Measurements from ENCODE around the gene NPY4R2. TPM values are rescaled to one million over a fixed set of nuclear protein-coding genes. Genes with fewer than 3 reads are reported as not detected.
"Not testable (repeated sequence)": the region's sequence is repeated elsewhere in the genome, so short reads cannot be mapped to it uniquely, and the experiment has no call there.

NPY4R2 gene, protein sequence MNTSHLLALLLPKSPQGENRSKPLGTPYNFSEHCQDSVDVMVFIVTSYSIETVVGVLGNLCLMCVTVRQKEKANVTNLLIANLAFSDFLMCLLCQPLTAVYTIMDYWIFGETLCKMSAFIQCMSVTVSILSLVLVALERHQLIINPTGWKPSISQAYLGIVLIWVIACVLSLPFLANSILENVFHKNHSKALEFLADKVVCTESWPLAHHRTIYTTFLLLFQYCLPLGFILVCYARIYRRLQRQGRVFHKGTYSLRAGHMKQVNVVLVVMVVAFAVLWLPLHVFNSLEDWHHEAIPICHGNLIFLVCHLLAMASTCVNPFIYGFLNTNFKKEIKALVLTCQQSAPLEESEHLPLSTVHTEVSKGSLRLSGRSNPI
- not detected for total RNA-seq
- not detected for polyA plus RNA-seq

DNA sequence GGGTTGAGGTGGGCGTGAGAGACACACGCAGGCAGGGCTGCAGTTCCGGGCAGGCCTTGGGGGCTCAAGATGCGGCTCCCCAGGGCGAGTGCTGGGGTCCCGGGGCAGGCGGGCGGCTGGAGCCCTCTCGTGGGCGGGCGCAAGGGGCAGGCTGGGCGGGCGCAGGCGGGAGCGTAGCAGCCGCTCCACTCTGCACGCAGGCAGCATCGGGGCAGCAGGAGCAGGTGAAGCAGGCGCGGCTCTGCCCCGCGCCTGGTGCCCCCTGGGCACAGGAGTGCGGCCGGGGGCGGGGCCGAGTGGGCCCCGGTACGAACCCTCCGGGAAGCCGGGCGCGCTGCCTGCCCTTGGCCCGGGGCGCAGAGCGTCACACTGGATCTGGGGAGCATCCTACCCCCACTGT lies at the start of gene NPY4R2:
TSS of gene NPY4R2 (plus strand) at position 188 of the 400 bp plus-strand sequence. CDS start 3,326 bp downstream, outside the sequence.
- WGBS: no CpG with 5 or more reads among the region's 35 CpGs
- H3K27ac ChIP-seq (ENCODE audit: low read depth in 1 of 2, low read length in 2 of 2); H3K9me3 ChIP-seq (ENCODE audit: control insufficient read depth in 4 of 4, low read length in 3 of 4); H3K4me3 ChIP-seq (ENCODE audit: low read depth in 1 of 3, low read length in 3 of 3); H3K36me3 ChIP-seq (ENCODE audit: control insufficient read depth in 4 of 4, insufficient read depth in 3 of 4, low read depth in 1 of 4, low read length in 3 of 4); H3K9ac ChIP-seq (ENCODE audit: low read depth in 1 of 2, low read length in 2 of 2); H3K4me1 ChIP-seq (ENCODE audit: control insufficient read depth in 4 of 4, insufficient read depth in 4 of 4, low read length in 3 of 4); H3K27me3 ChIP-seq (ENCODE audit: control insufficient read depth in 4 of 4, insufficient read depth in 4 of 4, low read length in 3 of 4); DNase-seq (ENCODE audit: low spot score): not testable (repeated sequence)

DNA sequence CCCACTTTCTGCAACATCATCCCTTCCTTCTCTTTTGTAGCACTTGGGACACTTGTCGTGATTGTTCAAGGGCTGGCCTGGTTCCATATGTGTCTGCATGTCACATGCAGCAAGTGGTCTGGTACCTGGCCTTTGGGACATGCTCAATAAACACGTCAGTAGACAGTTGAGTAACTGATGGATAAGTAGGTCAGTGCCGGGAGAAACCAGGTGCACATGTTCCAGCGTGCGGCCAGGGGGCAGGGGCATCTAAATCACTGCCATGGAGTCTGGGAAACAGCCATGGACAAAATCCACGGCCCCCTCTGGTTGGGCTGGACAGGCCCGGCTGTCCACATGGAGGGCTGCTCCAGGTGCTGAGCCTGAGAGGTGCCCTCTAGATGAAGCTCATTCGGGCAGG lies 47.6 kb upstream of the NPY4R2 start:
- not testable (repeated sequence) for H3K27me3 ChIP-seq (ENCODE audit: control insufficient read depth in 4 of 4, insufficient read depth in 4 of 4, low read length in 3 of 4); H3K27ac ChIP-seq (ENCODE audit: low read depth in 1 of 2, low read length in 2 of 2); H3K4me1 ChIP-seq (ENCODE audit: control insufficient read depth in 4 of 4, insufficient read depth in 4 of 4, low read length in 3 of 4); H3K9me3 ChIP-seq (ENCODE audit: control insufficient read depth in 4 of 4, low read length in 3 of 4); H3K36me3 ChIP-seq (ENCODE audit: control insufficient read depth in 4 of 4, insufficient read depth in 3 of 4, low read depth in 1 of 4, low read length in 3 of 4); H3K4me3 ChIP-seq (ENCODE audit: low read depth in 1 of 3, low read length in 3 of 3); DNase-seq (ENCODE audit: low spot score); H3K9ac ChIP-seq (ENCODE audit: low read depth in 1 of 2, low read length in 2 of 2)
- no CpG with 5 or more reads among the region's 8 CpGs for WGBS

DNA sequence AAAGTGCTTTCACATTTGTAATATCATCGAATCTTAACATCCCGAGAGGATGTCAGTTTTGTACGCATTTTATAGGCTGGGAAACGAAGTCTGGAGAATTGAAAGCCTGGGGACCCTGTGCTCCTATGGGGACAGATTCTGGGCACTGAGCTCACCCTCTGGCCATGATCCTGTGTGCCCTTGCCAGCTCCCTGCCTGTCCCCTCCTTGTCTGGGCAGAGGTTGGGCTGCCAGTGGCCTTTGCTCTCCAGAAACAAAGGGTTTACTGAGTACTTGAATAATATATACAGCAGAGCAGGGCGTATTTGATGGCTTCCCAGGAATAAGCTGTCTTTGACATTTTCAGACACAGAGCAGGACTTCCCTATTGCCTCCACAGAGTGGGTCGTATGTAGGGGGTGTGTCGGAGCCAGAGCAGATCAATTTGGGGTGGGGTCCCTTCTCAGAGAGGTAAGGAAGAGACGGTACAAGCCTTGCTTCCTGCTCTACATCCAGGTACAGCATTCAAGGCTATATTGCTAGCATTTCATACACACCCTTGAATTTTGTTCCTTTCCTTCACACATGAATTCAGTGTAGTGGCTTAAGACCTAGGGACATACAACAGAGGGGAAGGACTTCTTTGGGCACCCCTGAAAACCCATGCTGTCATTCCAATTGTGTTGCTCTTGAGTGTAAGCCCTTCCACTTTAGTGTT lies 46.8 kb upstream of the NPY4R2 start:
- not testable (repeated sequence) for H3K4me3 ChIP-seq (ENCODE audit: low read depth in 1 of 3, low read length in 3 of 3); H3K4me1 ChIP-seq (ENCODE audit: control insufficient read depth in 4 of 4, insufficient read depth in 4 of 4, low read length in 3 of 4); H3K9ac ChIP-seq (ENCODE audit: low read depth in 1 of 2, low read length in 2 of 2); H3K27ac ChIP-seq (ENCODE audit: low read depth in 1 of 2, low read length in 2 of 2); H3K36me3 ChIP-seq (ENCODE audit: control insufficient read depth in 4 of 4, insufficient read depth in 3 of 4, low read depth in 1 of 4, low read length in 3 of 4); H3K27me3 ChIP-seq (ENCODE audit: control insufficient read depth in 4 of 4, insufficient read depth in 4 of 4, low read length in 3 of 4); H3K9me3 ChIP-seq (ENCODE audit: control insufficient read depth in 4 of 4, low read length in 3 of 4); DNase-seq (ENCODE audit: low spot score)
- 88% methylated on average over 2 of the region's 8 CpGs for WGBS

DNA sequence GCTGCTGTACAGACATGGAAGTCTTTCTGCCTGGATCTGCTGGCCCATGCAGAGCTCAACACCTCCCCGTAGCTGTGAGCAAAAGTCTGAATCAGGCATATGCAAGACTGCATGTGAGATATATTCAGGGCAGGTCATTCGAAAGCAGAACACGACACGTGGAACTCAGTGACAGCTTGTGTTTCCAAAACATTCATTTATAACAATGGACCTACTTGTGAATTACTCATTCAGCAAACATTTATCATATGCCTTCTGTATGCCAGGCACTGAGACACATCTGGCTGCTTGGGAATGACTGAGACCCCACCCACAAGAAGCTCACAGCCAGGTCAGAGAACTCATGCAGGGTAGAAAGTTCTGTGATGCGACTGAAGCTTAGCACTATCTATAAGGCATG lies 46.2 kb upstream of the NPY4R2 start:
- H3K36me3 ChIP-seq (ENCODE audit: control insufficient read depth in 4 of 4, insufficient read depth in 3 of 4, low read depth in 1 of 4, low read length in 3 of 4); H3K27ac ChIP-seq (ENCODE audit: low read depth in 1 of 2, low read length in 2 of 2); H3K27me3 ChIP-seq (ENCODE audit: control insufficient read depth in 4 of 4, insufficient read depth in 4 of 4, low read length in 3 of 4); H3K9me3 ChIP-seq (ENCODE audit: control insufficient read depth in 4 of 4, low read length in 3 of 4); H3K9ac ChIP-seq (ENCODE audit: low read depth in 1 of 2, low read length in 2 of 2); H3K4me3 ChIP-seq (ENCODE audit: low read depth in 1 of 3, low read length in 3 of 3); H3K4me1 ChIP-seq (ENCODE audit: control insufficient read depth in 4 of 4, insufficient read depth in 4 of 4, low read length in 3 of 4); DNase-seq (ENCODE audit: low spot score): not testable (repeated sequence)
- WGBS: no CpG with 5 or more reads among the region's 5 CpGs

DNA sequence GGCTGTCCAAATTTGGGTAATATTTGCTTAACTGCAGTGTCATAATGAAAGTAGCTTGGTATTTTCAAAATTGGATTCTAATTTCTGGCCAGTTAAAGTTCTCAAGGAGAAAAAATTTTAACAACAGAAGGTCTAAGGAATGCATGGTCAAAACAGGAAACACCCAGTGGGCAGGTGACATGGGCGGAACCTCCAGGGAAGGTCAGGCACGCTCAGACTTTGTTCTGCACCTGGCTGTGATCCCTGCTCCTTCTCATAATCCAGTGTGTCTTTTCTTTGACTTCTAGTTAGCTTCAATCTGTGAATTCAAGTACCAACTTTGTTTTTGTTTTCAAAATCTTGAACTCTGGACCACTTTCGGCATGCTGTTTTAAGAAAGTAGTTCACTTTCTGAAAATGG lies 34.2 kb upstream of the NPY4R2 start:
- no CpG with 5 or more reads among the region's 3 CpGs for WGBS
- not testable (repeated sequence) for H3K27ac ChIP-seq (ENCODE audit: low read depth in 1 of 2, low read length in 2 of 2); H3K9me3 ChIP-seq (ENCODE audit: control insufficient read depth in 4 of 4, low read length in 3 of 4); H3K4me3 ChIP-seq (ENCODE audit: low read depth in 1 of 3, low read length in 3 of 3); DNase-seq (ENCODE audit: low spot score); H3K27me3 ChIP-seq (ENCODE audit: control insufficient read depth in 4 of 4, insufficient read depth in 4 of 4, low read length in 3 of 4); H3K36me3 ChIP-seq (ENCODE audit: control insufficient read depth in 4 of 4, insufficient read depth in 3 of 4, low read depth in 1 of 4, low read length in 3 of 4); H3K4me1 ChIP-seq (ENCODE audit: control insufficient read depth in 4 of 4, insufficient read depth in 4 of 4, low read length in 3 of 4); H3K9ac ChIP-seq (ENCODE audit: low read depth in 1 of 2, low read length in 2 of 2)

DNA sequence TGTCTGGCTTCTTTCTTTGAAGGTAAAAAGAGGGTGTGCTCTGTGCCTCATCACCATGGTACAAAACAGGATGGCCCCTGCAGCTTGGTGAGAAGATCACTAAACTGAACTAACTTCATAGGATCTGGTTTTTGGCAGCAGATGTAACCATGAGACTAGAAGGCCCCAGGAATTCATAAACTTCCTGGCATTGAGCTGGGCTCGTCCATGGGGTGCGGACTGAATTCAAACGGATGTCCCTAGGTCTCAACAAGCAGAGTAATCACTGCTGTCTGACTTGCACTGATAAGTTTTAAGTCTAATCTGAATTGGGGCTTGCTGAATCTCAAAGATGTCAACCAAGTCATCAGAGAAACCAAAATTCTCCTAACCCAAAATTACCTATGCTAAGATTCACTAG lies 33.5 kb upstream of the NPY4R2 start:
- not testable (repeated sequence) for H3K27me3 ChIP-seq (ENCODE audit: control insufficient read depth in 4 of 4, insufficient read depth in 4 of 4, low read length in 3 of 4); H3K9ac ChIP-seq (ENCODE audit: low read depth in 1 of 2, low read length in 2 of 2); H3K4me1 ChIP-seq (ENCODE audit: control insufficient read depth in 4 of 4, insufficient read depth in 4 of 4, low read length in 3 of 4); DNase-seq (ENCODE audit: low spot score); H3K4me3 ChIP-seq (ENCODE audit: low read depth in 1 of 3, low read length in 3 of 3); H3K9me3 ChIP-seq (ENCODE audit: control insufficient read depth in 4 of 4, low read length in 3 of 4); H3K27ac ChIP-seq (ENCODE audit: low read depth in 1 of 2, low read length in 2 of 2); H3K36me3 ChIP-seq (ENCODE audit: control insufficient read depth in 4 of 4, insufficient read depth in 3 of 4, low read depth in 1 of 4, low read length in 3 of 4)
- WGBS: no CpG with 5 or more reads among the region's 3 CpGs

DNA sequence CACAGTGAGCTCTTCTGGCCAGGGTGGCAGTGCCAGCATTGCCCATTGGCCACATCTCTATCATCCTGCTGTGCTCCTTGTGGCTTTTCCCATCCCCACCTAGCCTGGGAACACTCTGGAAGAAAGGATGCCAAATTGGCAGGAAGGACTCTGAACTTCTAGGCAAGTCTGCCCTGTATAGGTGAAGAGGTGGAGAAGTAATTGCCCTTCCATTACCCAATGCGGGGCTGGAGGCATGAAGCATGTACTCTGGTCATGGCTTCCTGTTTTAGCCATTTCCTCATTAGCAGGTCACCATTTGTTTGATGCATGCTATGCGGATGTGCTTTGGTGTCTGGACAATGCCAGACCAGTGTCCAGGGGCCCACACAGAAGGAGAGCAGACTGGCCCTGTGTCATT lies 32.1 kb upstream of the NPY4R2 start:
- H3K27ac ChIP-seq (ENCODE audit: low read depth in 1 of 2, low read length in 2 of 2); H3K36me3 ChIP-seq (ENCODE audit: control insufficient read depth in 4 of 4, insufficient read depth in 3 of 4, low read depth in 1 of 4, low read length in 3 of 4); DNase-seq (ENCODE audit: low spot score); H3K9ac ChIP-seq (ENCODE audit: low read depth in 1 of 2, low read length in 2 of 2); H3K9me3 ChIP-seq (ENCODE audit: control insufficient read depth in 4 of 4, low read length in 3 of 4); H3K27me3 ChIP-seq (ENCODE audit: control insufficient read depth in 4 of 4, insufficient read depth in 4 of 4, low read length in 3 of 4); H3K4me1 ChIP-seq (ENCODE audit: control insufficient read depth in 4 of 4, insufficient read depth in 4 of 4, low read length in 3 of 4); H3K4me3 ChIP-seq (ENCODE audit: low read depth in 1 of 3, low read length in 3 of 3): not testable (repeated sequence)
- WGBS: no CpG with 5 or more reads among the region's 2 CpGs

DNA sequence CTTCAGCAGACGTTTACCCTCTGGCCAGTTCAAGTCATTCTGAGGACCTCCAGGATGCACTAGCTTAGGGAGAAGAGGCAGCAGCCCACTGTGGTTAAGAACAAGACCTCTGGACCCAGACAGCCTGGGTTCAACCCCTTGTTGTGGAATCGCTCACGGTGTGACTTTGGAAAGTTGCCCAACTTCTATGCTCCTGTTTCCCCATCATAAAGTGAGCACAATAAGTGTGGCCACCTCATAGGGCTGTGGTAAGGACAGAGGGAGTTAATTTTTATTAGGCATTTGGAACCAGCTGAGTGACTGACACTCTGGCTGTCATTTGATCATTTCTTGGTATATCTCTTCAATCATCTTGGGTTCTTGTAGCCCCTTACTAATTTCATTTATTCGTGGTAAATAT lies 31.6 kb upstream of the NPY4R2 start:
- no CpG with 5 or more reads among the region's 4 CpGs for WGBS
- H3K4me3 ChIP-seq (ENCODE audit: low read depth in 1 of 3, low read length in 3 of 3); H3K9me3 ChIP-seq (ENCODE audit: control insufficient read depth in 4 of 4, low read length in 3 of 4); H3K27ac ChIP-seq (ENCODE audit: low read depth in 1 of 2, low read length in 2 of 2); H3K27me3 ChIP-seq (ENCODE audit: control insufficient read depth in 4 of 4, insufficient read depth in 4 of 4, low read length in 3 of 4); H3K36me3 ChIP-seq (ENCODE audit: control insufficient read depth in 4 of 4, insufficient read depth in 3 of 4, low read depth in 1 of 4, low read length in 3 of 4); H3K4me1 ChIP-seq (ENCODE audit: control insufficient read depth in 4 of 4, insufficient read depth in 4 of 4, low read length in 3 of 4); H3K9ac ChIP-seq (ENCODE audit: low read depth in 1 of 2, low read length in 2 of 2); DNase-seq (ENCODE audit: low spot score): not testable (repeated sequence)
